ENCODE results near the gene MLLT10.

- TF ChIP-seq CTCF (IDR thresholded peaks at IDR 0.05) (no peak), POLR2A (IDR thresholded peaks at IDR 0.05) (no peak)
Measured at GRCh38 chr10:21722209-21722608, 188.2 kb downstream of the MLLT10 start.

All from right lobe of liver (tissue), 4 donors.